ENCODE measurements around the gene SPON1.

SPON1 gene

GRCh38 chr11:14093065-14093464 lies 130.5 kb downstream of the SPON1 start:
- no peak for DNase-seq (ENCODE audit: low read depth)
- TF ChIP-seq CTCF (IDR thresholded peaks at IDR 0.05; ENCODE audit: low read length, missing control alignments): no peak
- H3K4me3 ChIP-seq (replicated peaks; ENCODE audit: low read depth, low read length): no peak overlapping the region

- H3K4me3 ChIP-seq (replicated peaks; ENCODE audit: low read depth, low read length): no peak overlapping the region
- TF ChIP-seq CTCF (IDR thresholded peaks at IDR 0.05; ENCODE audit: low read length, missing control alignments): no peak
- DNase-seq (ENCODE audit: low read depth): no peak
These were observed 132.0 kb downstream of the SPON1 start for GRCh38 chr11:14094481-14095037.

GRCh38 chr11:14095882-14096281 lies 133.4 kb downstream of the SPON1 start:
- TF ChIP-seq CTCF (IDR thresholded peaks at IDR 0.05; ENCODE audit: low read length, missing control alignments): no peak
- DNase-seq (ENCODE audit: low read depth): no peak
- H3K4me3 ChIP-seq (replicated peaks; ENCODE audit: low read depth, low read length): no peak overlapping the region

GRCh38 chr11:14096606-14097005 lies 134.1 kb downstream of the SPON1 start:
- H3K4me3 ChIP-seq (replicated peaks; ENCODE audit: low read depth, low read length): no peak overlapping the region
- DNase-seq (ENCODE audit: low read depth): no peak
- TF ChIP-seq CTCF (IDR thresholded peaks at IDR 0.05; ENCODE audit: low read length, missing control alignments): no peak

- TF ChIP-seq CTCF (IDR thresholded peaks at IDR 0.05; ENCODE audit: low read length, missing control alignments): no peak
- no peak for DNase-seq (ENCODE audit: low read depth)
- no peak overlapping the region for H3K4me3 ChIP-seq (replicated peaks; ENCODE audit: low read depth, low read length)
These were observed 138.9 kb downstream of the SPON1 start for GRCh38 chr11:14101388-14101787.

GRCh38 chr11:14102766-14103165 lies 140.2 kb downstream of the SPON1 start:
- H3K4me3 ChIP-seq (replicated peaks; ENCODE audit: low read depth, low read length): no peak overlapping the region
- no peak for TF ChIP-seq CTCF (IDR thresholded peaks at IDR 0.05; ENCODE audit: low read length, missing control alignments)
- no peak for DNase-seq (ENCODE audit: low read depth)

- H3K4me3 ChIP-seq (replicated peaks; ENCODE audit: low read depth, low read length): no peak overlapping the region
- DNase-seq (ENCODE audit: low read depth): no peak
- TF ChIP-seq CTCF (IDR thresholded peaks at IDR 0.05; ENCODE audit: low read length, missing control alignments): no peak
These were observed 142.9 kb downstream of the SPON1 start for GRCh38 chr11:14105446-14105845.

All from fibroblast of pulmonary artery (primary cell).